ENCODE measurements around the gene TNK2.
"Not testable (repeated sequence)": the region's sequence is repeated elsewhere in the genome, so short reads cannot be mapped to it uniquely, and the experiment has no call there.

Gene TNK2

GRCh38 chr3:195870442-195870841 lies 37.9 kb downstream of the TNK2 start:
- DNase-seq (ENCODE audit: low read depth) = no peak

DNA sequence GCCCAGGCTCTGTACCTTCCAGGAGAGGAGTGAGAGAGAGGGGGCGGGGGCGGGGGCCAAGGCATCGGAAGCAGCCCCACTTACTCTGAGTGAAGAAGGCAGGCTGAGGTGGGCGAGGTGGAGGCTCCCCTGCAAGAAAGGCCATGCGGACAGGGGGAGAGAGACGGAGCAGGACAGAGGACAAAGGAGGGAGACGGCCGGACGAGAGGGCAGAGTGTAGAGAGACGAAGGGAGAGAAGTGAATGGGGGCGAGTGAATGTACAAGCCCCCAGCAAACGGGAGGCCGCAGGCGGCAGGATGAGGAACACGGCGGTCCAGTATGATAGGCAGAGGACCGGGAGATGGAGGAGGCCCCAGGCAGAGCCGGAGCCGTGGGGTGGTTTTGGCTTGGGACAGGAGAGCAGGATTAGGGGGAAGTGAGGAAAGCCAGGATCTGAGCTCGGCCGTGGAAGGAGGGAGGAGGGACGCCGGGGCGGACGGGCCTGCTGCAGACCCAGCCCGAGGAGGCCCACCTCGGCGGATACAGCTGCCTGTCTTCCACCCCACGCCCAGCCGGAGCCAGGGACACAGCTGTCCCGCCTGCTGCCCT lies 38.8 kb downstream of the TNK2 start:
- DNase-seq (ENCODE audit: low read depth) = no peak

- no peak for DNase-seq (ENCODE audit: low read depth)
Observed at GRCh38 chr3:195868866-195869412, 39.4 kb downstream of the TNK2 start.

DNA sequence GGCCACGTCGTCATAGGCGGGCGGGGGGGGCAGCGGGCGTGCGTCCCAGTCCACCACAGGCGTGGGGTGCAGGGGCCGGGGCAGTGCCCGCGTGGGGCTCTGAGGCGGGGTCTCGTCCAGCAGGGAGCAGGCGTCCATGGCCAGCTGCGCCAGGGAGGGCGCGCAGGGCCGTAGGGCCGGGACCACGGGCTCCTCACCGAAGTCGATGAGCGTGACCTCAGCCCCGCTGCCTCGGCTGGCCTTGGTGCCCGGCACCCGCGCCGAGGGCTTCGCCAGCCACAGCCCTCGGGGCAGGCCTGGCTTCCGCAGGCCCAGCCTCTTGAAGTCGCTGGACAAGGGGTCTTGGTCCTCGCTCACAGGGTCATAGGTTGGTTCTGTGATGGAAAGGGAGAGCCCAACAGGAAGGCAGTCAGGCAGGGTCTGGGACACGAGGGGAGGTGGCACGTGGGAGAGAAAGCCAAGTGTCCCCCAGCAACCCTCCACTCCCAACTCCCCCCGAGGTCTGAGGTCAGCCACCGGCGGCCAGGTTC lies 40.0 kb downstream of the TNK2 start:
- DNase-seq (ENCODE audit: low read depth) = no peak

GRCh38 chr3:195867631-195868335 lies 40.6 kb downstream of the TNK2 start:
- no peak for DNase-seq (ENCODE audit: low read depth)

DNA sequence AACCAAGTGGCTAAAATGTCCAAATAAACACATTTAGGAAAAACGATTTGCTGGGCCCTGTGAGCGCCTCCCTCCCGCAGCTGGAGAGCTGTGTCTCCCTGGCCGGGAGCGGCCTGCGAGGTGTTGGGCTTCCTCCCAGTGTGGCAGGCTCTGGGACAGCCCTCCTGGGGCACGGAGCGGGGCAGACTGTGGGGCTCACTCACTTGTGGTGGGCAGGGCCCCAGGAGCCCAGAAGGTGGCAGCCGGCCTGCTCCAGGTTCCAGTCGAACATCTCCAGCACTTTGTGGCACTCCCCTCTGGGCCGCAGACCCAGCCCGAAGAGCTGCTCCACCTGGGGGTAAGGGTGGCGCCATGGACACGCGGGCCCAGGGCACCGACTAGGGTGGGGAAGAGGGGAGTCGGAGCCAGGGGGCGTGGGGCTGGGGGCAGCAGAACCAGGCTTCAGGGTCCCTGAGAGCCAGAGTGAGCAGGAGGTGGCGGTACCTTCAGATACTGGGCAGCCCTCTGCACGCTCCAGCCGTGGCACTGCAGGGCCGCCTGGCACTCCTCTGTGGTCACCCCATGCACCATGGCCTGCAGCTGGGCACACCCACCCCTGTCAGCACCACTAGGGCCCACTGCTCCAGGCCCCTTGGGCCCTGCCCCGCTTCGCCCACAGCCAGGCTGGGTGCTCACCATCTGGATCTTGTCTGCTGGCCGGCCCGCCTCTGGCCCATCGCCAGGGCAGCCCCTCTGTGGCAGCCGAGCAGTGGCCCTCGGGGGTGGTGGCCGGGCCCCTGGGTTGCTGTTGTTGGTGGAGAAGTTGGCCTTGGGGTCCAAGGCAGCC lies 41.5 kb downstream of the TNK2 start:
- no peak for DNase-seq (ENCODE audit: low read depth)

- no peak for DNase-seq (ENCODE audit: low read depth)
Observed at GRCh38 chr3:195865752-195866151, 42.6 kb downstream of the TNK2 start.

DNA sequence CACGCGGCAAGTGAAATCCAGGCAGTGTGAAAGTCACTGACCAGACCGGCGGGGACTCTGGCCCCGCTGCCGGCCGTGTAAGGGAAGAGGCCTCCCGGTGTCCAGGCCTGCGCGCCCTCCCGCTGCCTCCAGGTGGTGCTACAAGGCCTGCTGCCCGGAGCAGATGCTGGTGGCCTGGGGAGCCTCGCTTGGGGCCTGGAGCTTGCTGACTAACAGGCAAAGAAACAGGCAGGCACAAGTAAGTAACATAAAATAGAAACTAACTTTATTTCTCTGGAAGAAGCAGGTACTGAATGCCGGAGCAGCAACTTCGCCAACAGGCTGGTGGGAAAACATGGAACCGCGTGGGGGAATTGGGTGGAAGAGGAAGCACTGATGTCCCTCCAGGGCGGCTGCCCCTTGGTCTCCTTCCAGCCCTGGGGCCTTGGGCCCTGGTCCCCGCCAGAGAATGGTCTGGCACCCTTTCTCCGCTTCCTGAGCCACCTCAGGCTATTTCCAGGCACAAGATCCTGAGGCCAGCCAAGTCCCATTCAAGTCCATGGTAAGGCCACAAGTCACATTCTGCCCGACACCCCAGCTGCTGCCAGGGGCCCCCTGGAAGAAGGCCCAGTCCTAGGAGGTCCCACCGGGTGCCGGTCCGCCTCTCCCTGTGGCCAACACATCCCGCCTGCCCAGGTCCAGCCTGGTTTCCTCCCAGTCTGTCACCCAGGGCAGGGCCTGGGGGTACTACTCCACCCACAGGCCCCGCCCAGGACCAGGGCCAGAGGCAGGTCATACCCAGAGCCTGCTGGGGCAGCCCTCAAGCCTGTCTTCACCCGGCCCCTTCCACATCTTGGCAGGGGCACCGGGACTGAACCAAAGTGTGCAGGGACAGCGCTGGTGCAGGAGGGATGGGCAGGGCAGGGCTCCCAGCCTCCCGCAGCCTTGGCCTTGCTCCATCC lies 45.0 kb downstream of the TNK2 start:
- DNase-seq (ENCODE audit: low read depth) = peak; percentile 42

DNA sequence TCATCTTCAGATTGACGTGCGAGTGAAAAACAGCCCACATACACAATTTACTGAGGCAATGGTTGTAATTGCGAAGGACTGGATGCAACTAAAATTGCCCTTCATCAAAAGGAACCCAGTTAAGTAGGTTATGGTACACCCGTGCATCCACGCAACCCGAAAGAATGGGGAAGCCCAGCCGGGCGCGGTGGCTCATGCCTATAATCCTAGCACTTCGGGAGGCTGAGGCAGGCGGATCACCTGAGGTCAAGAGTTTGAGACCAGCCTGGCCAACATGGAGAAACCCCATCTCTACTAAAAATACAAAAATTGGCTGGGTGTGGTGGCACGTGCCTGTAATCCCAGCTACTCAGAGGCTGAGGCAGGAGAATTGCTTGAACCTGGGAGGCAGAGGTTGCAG lies 46.0 kb downstream of the TNK2 start:
- not testable (repeated sequence) for DNase-seq (ENCODE audit: low read depth)

DNA sequence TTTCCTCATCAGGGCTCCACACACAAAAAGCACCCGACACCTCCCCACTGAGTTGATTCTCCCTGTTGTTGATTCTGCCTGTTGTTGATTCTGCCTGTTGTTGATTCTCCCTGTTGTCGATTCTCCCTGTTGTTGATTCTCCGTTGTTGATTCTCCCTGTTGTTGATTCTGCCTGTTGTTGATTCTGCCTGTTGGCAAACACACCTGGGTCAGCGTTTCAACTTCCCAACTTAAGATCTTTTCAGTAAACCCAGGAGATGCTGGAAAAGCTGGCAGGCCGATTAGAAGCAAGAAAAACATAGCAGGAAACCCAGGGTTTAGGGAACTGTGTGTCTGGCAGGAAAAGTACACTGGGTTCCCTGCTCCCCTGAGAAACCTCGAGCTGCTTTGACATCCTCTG lies 47.9 kb downstream of the TNK2 start:
- DNase-seq (ENCODE audit: low read depth) = no peak

DNA sequence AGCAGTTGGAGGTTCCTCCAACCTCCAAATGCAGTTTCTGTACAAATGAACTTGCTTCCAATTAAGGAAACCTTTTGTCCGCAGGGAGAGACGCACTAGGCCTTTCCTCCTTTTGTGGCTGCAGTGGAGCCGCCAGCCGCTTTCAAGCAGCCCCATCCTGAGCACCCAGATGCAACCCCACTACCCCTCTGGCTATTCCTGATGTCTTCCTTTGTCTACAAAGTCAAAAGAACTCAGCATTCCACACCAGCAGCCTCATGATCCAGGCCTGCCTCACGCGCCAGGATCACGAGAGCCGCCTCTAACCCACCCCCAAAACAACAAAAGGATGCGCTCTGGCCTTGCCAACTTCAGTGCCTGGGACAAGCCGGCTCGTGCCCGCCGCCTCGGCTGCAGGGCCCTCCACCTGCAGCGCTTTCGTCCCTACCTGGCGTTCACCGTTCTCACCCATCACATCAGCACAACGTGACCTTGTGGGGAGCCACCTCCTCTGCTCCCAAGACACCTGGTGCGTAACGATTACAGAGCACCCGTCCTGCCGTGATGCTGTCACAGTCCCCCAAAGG lies 48.4 kb downstream of the TNK2 start:
- no peak for DNase-seq (ENCODE audit: low read depth)

DNA sequence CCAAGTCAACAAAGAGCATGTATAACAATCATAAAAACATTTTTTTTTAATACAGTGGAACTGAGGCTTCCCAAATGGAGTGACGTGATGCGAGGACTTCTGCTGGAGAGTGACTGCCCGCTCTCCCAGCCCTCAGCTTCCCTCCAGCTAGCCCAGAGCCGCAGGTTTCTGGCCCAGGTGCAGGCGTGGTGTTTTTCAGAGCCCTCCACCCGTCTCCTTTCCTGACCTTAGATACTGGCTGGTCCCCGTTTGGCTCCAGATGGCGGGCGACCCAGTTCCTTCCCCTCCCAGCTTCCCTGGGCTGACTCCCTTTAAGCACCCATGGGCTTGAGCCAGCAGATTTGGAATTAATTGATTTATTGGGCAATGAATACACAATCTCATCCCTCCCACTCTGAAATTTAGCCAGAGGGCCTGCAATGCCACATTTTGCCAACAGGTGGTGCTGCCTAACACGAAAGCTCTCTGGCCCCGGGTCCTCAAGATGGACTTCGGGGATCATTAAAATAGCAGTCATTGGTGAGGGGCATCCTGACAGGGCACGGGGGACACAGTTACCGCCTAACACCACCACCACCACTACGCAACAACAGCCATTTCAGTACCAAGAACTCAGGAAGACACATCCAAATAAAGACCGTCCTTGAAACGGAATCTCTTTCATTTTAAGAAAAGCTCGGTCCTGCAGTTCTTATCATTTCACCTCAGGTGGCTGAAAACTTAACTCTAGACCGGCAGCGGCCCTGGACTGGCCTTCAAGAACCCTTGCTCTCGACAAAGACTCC lies 49.1 kb downstream of the TNK2 start:
- DNase-seq (ENCODE audit: low read depth) = peak; percentile 65

DNA sequence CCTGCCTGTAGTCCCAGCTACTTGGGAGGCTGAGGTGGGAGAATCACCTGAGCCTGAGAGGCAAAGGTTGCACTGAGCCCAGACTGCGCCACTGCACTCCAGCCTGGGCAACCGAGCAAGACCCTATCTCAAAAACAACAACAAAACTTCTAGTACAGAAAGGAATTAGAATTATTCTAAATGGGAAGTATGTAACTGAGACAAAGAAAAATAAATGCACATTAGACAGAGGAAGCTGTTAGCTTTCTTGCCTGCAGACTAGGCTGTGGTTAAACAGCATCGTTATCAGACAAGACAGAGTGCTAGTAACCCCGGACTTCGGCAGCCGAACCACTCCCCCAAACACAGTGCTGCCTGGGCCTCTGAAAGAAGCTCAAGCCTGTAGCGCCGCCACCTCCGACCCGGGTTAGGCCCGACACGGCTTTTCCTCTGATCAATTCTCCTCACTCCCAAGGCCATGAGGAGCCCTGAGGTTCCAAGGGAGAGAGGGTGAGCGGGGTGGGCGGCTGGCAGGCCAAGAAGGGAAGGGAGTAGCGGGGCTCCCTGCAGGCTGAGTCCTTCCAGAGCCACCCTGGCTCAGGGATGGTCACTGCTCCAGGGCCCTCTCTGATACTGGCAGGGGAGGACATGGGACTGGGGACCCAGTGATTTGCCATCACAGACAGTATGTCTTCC lies 51.8 kb downstream of the TNK2 start:
- no peak for DNase-seq (ENCODE audit: low read depth)

DNA sequence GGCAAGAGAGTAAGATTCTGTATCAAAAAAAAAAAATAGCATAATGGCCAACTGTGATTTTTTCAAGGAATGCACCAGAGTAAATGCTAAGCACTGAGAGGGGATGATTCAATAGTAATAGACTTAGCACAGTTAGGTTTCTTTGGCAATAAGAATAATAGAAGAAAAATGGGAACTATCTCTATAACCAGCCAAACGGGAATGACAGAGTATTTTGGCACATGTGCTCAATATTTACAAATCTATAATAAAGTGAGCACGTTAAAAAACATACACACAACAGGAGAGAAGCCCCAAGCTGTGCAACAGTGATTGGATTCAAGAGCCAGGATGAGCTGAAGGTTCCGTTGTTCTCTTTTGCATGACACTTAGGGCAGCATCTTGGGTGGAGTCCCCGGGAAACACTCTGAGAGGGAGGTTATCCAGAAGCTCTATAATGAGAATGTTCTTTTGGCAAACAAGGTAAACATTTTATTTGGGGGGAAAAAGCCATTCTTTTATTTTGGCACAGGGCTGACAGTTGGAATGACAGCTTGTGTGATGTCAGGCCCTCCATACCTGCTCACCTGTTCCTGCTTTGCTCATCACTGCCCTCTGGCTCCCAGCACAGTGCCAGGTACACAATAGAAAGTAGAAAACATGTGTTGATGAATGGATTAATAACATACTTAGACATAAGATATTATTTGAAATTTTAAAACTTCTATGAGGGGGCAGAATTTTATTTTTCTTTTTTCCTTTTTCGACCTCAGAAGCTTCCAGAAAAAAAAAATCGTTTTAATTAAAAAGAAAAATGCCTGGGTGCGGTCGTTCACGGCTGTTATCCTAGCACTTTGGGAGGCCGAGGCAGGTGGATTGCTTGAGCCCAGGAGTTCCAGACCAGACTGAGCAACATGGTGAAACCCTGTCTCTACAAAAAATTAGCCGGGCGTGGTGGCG lies 52.6 kb downstream of the TNK2 start:
- DNase-seq (ENCODE audit: low read depth) = no peak

GRCh38 chr3:195854628-195855294 lies 53.6 kb downstream of the TNK2 start:
- no peak for DNase-seq (ENCODE audit: low read depth)

DNA sequence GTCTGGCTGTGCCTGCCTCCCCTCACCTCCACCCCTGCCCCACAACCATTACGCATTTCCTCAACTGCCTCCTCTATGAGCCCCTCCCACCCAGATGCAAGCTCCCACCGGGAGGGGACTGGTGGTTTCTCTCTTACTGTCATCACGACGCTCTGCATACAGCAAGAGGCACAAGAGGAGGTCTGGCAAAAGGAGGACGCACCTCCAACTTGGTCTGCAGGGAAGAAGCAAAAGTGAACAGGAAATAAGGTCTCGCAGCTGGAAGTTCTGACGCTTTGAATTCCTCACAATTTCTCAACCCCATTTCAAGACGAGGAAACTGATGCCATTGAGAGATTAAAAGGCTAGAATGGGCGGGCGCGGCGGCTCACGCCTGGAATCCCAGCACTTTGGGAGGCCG lies 54.4 kb downstream of the TNK2 start:
- no peak for DNase-seq (ENCODE audit: low read depth)

DNA sequence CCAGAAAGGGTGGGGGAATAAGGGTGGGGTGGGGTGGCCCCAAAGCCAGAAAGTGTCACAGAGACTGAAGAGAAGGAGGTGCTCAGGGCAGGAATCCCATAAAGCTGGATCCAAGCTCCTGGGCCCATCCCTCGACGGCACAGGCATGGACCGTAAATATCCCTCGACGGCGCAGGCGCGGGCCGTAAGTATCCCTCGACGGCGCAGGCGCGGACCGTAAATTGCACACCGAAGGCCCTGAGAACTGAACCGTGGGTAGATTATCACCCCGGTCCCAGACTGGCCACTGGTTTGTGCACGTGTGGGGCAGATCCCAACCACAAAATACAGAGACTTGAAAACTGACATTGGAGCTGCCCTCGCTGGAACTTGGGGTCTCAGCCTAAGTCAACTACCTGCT lies 55.3 kb downstream of the TNK2 start:
- no peak for DNase-seq (ENCODE audit: low read depth)

Measured in stimulated activated CD8-positive, alpha-beta memory T cell treated with anti-CD3 and anti-CD28 coated beads, Interleukin-12 subunit alpha, Interleukin-12 subunit beta, amount 100 ng/mL, for 1 hour (primary cell).